GM12874 (cell line): Measurements from ENCODE around the gene C3AR1.
A peak's percentile ranks its signal among the peaks of the same experiment; 100 is the strongest.

ENCODE experiments used
- CTCF ChIP-seq: IDR thresholded peaks from 2 replicates; pipeline ENCODE4 v1.5.1; 2011; ENCODE audit warnings: low read depth, mild to moderate bottlenecking, control low read depth, low read length, moderate library complexity; ENCODE audit not compliant: insufficient read depth

The C3AR1 gene

DNA sequence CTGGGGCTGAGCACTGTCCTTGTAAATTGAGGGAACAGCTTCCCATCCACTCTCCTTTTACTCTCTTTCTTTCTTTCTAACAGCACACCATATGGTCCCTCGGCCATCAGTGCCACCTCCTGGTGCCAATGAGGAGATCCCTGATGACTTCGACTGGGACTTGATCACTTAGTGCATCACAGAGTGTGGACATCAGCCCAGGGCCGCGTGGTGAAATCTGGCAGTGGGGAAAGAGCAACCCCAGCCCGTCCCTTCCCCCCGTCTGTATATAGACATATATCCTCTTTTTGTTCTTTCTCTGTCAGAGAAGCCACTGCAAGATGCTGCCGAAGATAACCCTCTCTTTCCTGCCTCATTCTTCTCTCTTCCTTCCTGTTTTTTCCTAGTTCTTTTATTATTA lies 13.5 kb downstream of the C3AR1 start:
- TF ChIP-seq CTCF = no peak

- TF ChIP-seq CTCF = no peak
These were observed 15.4 kb downstream of the C3AR1 start for GRCh38 chr12:8050600-8051250.

DNA sequence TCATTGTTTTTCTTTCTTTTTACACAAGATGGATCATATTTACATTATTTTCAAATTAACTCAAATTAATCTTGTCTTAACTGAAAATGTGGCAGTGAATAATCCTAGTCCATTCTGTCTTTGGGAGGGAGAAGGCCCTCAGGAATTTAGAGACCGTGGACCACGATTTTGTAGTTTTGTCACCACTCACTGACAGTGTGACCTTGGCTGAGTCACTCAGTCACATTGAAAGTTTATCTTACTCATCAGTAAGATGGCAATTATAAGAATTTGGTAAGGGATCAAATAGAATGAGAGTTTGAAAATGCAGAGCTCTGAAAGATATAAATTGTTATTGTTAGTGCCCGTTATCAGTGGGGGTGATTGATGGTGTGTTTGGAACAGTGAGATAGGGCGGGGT lies 17.3 kb downstream of the C3AR1 start:
- no peak for TF ChIP-seq CTCF

GRCh38 chr12:8047842-8048241 lies 18.3 kb downstream of the C3AR1 start:
- no peak for TF ChIP-seq CTCF

- peak; percentile 83 for TF ChIP-seq CTCF
These were observed 19.9 kb downstream of the C3AR1 start for GRCh38 chr12:8045952-8046944.

- TF ChIP-seq CTCF = no peak
These were observed 25.4 kb downstream of the C3AR1 start for GRCh38 chr12:8040791-8041190.

GRCh38 chr12:8038659-8039114 lies 27.5 kb downstream of the C3AR1 start:
- TF ChIP-seq CTCF = no peak
